Keratinocyte (primary cell): Measurements from ENCODE around the gene DCAKD.
A peak's percentile ranks its signal among the peaks of the same experiment; 100 is the strongest.

Experiments
- EZH2 ChIP-seq: IDR thresholded peaks from one replicate; pipeline ENCODE4 v1.6.1; 2012; ENCODE audit warnings: inconsistent platforms, mild to moderate bottlenecking, low read length, moderate library complexity
- TF ChIP-seq, protein P1 (sequence below), 3 experiments: IDR thresholded peaks in 1 of 3; conservative IDR thresholded peaks in 1 of 3; optimal IDR thresholded peaks in 1 of 3; 2 replicates in 2 of 3; 3 replicates in 1 of 3; pipeline versions ENCODE3 to v1.5.1; 2011; ENCODE audit warnings: low read length in 3 of 3, mild to moderate bottlenecking in 3 of 3, moderate library complexity in 2 of 3, control low read depth in 1 of 3, inconsistent platforms in 1 of 3; ENCODE audit not compliant: insufficient read depth in 2 of 3; ENCODE audit errors: extremely low read depth in 1 of 3

DNA sequence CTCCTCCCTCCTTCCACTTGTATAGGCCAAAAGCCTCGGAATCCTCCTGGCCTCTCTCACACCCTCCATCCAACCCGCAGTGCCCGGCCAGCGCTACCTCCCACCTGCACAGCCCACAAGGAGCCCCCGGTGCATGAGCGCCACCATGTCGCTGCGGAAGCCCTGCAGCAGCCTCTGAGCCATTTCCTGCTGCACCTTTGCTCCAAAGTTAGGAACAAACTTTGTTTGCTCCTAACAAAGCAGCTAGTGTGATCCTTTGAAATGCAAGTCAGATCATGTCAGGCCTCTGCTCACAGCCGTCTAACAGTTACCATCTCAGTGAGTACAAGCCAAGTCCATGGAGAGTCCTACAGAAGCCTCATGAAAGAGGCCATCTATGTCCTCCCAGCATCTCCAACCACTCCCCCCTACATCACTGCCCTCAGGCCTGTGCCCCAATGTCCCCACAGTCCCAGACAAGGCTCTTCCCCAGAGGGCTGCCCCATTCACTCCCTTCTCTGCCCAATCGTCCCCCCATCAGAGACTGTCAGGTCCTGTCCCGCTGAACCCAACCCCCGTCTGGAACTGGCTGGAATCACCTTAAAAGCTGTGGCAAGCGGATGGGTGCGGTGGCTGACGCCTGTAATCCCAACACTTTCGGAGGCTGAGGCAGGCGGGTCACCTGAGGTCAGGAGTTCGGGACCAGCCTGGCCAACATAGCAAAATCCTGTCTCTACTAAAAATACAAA is 7.5 kb downstream of the DCAKD start:
- TF ChIP-seq, protein P1, sequence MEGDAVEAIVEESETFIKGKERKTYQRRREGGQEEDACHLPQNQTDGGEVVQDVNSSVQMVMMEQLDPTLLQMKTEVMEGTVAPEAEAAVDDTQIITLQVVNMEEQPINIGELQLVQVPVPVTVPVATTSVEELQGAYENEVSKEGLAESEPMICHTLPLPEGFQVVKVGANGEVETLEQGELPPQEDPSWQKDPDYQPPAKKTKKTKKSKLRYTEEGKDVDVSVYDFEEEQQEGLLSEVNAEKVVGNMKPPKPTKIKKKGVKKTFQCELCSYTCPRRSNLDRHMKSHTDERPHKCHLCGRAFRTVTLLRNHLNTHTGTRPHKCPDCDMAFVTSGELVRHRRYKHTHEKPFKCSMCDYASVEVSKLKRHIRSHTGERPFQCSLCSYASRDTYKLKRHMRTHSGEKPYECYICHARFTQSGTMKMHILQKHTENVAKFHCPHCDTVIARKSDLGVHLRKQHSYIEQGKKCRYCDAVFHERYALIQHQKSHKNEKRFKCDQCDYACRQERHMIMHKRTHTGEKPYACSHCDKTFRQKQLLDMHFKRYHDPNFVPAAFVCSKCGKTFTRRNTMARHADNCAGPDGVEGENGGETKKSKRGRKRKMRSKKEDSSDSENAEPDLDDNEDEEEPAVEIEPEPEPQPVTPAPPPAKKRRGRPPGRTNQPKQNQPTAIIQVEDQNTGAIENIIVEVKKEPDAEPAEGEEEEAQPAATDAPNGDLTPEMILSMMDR (optimal IDR thresholded peaks at IDR 0.05 in 1 of 3, IDR thresholded peaks at IDR 0.05 in 1 of 3, conservative IDR thresholded peaks at IDR 0.05 in 1 of 3; ENCODE audit: extremely low read depth in 1 of 3, insufficient read depth in 2 of 3, low read length in 3 of 3): peak in 1 of 3 experiments; percentile 58
- no peak for TF ChIP-seq EZH2
